ENCODE data around the gene TMEM101. TPM values are rescaled to one million over a fixed set of nuclear protein-coding genes. Genes with fewer than 3 reads are reported as not detected.

Gene TMEM101
- total and polyA plus RNA-seq, 2 of the 13 experiments (the other 11 are each of a cell fraction or from before 2014, with no cell fraction given), result 72.0 to 100 TPM

GRCh38 chr17:44004761-44005526 is 9.8 kb downstream of the TMEM101 start (continued):
- TF ChIP-seq POLR2G (IDR thresholded peaks at IDR 0.05; ENCODE audit: low read depth, low read length), result peak; percentile 52
- peak; percentile 83 for TF ChIP-seq TMF1 (CRISPR knock-in tag; IDR thresholded peaks at IDR 0.05; ENCODE audit: low read depth)
- TF ChIP-seq PAXIP1 (CRISPR knock-in tag; conservative IDR thresholded peaks at IDR 0.05), result peak; percentile 60
- no peak for TF ChIP-seq NBN (conservative IDR thresholded peaks at IDR 0.05)
- TF ChIP-seq PHF20 (CRISPR knock-in tag; IDR thresholded peaks at IDR 0.05), result 0 out of 2 replicates have a peak, but pooled peaks have one; percentile 26
- TF ChIP-seq FOSL2 (CRISPR knock-in tag; IDR thresholded peaks at IDR 0.05), result 0 out of 2 replicates have a peak, but pooled peaks have one; percentile 21
- TF ChIP-seq CHCHD3 (CRISPR knock-in tag; IDR thresholded peaks at IDR 0.05), result no peak; the same call in 1 of the 2 replicates
- no peak for TF ChIP-seq GMEB2 (CRISPR knock-in tag; IDR thresholded peaks at IDR 0.05; ENCODE audit: low read depth)
- no peak for TF ChIP-seq FLYWCH1 (CRISPR knock-in tag; IDR thresholded peaks at IDR 0.05)
- TF ChIP-seq ZBTB3 (CRISPR knock-in tag; IDR thresholded peaks at IDR 0.05; ENCODE audit: borderline replicate concordance, low read depth), result no peak
- no peak for TF ChIP-seq FUBP1 (CRISPR knock-in tag; IDR thresholded peaks at IDR 0.05; ENCODE audit: borderline replicate concordance)
- TF ChIP-seq SMAD3 (CRISPR knock-in tag; IDR thresholded peaks at IDR 0.05), result no peak
- TF ChIP-seq TARDBP (CRISPR knock-in tag; IDR thresholded peaks at IDR 0.05), result peak; percentile 38; the same call in 1 of the 2 replicates
- 0 out of 2 replicates have a peak, but pooled peaks have one; percentile 56 for TF ChIP-seq SNAPC4 (CRISPR knock-in tag; IDR thresholded peaks at IDR 0.05)
- TF ChIP-seq ZC3H4 (CRISPR knock-in tag; IDR thresholded peaks at IDR 0.05; ENCODE audit: borderline replicate concordance), result peak; percentile 79; the same call in 1 of the 2 replicates
- TF ChIP-seq ZNF782 (CRISPR knock-in tag; IDR thresholded peaks at IDR 0.05; ENCODE audit: borderline replicate concordance), result no peak
- TF ChIP-seq TEAD2 (CRISPR knock-in tag; IDR thresholded peaks at IDR 0.05), result no peak

Measured in HepG2 (cell line).